ENCODE measurements around the gene ADGRF3.
"Not testable (repeated sequence)": the region's sequence is repeated elsewhere in the genome, so short reads cannot be mapped to it uniquely, and the experiment has no call there.

The ADGRF3 gene

DNA sequence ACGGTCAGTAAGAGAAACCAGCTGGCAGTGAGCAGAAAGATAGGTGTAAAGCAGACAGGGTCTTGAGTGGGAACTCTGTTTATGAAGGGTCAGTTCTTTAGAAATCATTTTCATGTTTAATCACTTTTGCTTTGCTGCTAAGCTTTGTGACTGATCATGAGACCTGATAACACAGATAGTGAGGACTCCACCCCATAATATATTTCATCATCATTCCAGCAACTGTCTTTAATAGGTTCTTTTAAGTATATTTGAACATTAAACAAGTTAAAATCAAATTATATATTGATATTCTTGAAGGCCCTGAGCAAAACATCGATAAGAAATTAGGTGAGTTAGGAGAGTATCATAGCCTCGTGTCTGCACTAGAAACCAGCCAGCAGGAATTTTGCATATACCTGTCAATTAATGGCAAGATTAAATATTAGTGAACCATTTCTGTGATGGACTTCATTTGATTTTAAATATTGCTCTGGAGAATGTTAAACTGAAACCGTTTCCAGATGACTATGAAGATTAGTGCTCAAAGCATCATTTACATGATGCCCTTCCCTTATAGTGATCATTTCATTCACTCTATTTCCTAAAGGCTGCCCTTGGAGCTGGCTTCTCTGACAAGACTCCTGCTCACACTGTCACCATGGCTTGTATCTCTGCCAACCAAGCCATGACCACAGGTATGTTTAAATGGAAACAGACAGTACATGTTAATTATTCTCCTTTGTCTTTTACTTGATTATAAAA lies 69.9 kb downstream of the ADGRF3 start:
- no peak for DNase-seq

DNA sequence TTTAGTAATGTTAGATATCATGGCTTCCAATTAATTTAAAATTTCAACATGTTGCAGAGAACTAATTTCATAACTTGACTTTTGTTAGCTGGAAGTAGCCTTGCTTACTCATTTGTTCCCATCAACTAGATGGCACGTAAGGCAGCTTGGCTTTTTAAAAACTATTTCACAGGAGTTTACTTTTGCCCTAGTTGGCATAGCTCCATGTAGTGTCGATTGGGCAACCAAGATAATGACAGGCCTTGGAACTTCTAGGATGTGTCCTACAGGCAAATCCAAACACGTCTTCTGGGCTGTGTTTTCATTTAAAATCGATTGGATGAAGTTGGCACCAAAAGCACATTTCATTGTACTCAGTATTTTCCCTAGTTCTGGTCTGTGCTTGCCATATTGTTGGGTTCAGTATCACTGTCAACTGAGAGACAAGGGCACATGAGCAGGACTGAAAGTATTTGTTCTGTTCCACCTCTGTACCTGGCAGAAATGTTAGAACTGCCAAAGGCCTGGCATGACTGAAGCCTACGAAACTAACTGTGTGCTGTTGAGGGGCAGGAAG lies 72.5 kb downstream of the ADGRF3 start:
- no peak for DNase-seq

DNA sequence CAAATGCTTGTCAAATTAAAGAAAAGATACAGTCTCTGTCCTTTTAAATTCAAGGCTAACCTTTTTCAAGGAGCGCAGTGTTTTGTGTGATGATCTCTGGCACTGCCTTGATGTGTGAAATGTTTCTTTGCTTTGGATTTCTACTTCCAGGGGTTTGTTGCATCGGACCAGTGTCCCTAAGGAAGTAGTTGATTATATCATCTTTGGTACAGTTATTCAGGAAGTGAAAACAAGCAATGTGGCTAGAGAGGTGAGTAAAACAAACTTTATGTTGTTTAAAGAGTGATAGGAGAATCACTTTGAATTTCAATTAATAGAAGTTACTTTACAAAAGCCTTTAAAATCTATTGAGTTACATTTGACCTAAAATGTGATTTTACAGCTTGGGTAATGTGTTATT lies 73.1 kb downstream of the ADGRF3 start:
- DNase-seq = no peak

DNA sequence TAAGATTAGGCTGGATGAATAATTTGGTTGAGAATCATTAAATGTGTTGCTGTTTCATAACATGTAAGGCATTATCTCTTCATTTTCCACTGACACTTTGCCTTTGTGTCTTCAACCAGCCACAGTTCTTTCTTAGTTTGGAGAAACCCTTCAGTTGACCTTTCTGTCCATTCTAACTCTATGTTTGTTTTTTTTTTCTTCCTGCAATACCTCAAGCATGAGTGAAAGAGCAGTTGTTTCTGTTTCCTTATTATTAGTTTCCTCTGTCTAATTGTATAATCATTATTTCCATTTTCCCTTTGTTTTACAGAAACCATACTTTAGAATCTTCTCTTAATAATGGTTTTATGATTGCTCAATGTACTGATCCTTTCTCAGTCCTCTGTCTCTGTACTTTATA lies 76.2 kb downstream of the ADGRF3 start:
- no peak for DNase-seq

DNA sequence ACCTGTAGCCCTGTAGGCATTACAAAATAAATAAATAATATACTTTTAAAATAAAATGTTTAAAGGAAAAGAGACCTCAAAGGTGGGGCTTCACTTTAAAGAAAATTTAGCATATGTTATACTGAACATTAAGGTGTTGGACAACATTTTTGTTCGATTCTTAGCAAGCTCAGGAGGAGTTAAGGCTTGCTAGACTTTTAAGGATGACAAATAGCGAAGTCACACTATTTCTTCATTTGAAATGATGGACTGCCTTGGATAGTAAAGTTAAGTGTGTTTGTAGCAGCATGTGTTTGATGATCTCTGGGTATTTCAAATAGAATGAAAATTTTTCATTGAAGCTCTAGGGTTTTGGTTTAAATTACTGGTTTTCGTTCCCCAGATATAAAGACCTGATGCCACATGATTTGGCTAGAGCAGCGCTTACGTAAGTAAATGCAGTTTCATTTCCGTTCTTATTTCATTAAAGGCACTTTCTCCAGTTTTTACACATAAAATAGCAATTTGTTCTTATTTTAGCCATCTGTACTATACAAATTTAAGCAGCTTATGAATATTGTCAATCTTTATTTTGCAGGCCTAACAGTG lies 76.9 kb downstream of the ADGRF3 start:
- DNase-seq = no peak

DNA sequence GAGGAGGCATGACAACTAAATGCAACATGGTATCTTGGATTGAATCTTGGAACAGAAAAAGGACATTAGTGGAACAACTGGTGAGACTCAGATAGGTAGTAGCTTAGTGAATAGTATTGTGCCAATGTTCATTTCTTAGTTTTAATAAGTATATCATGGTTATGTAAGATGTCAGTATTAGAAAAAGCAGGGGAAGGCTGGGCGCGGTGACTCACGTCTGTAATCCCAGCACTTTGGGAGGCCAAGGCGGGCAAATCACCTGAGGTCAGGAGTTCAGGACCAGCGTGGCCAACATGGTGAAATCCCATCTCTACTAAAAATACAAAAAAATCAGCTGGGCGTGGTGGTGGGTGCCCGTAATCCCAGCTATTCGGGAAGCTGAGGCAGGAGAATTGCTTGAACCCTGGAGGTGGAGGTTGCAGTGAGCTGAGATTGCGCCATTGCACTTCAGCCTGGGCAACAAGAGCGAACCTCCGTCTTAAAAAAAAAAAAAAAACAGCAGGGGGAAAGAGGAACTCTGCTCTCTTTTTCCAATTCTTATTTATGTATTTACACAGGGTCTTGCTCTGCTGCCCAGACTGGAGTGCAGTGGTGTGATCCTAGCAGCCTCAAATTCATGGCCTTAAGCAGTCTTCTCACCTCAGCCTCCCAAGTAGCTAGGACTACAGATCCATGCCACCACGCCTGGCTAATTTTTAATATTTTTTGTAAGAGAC lies 77.8 kb downstream of the ADGRF3 start:
- DNase-seq = not testable (repeated sequence)

DNA sequence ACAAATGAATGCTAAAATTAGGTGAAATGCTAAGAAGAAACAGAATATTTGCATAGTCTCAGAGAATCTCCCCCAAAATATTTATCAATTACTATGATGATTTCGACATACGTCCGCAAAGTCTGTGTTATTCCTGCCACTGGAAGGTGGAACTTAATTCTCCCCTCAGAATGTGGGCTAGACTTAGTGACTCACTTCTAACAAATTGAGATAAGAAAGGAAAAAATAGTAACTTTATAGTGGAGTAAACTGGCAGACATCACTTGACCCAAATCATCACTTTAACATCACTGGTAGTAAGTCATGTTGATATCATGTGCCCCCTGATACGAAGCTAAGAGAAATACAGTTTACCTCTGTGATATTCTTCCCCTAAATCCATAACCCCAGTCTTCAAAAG lies 78.4 kb downstream of the ADGRF3 start:
- DNase-seq = no peak

DNA sequence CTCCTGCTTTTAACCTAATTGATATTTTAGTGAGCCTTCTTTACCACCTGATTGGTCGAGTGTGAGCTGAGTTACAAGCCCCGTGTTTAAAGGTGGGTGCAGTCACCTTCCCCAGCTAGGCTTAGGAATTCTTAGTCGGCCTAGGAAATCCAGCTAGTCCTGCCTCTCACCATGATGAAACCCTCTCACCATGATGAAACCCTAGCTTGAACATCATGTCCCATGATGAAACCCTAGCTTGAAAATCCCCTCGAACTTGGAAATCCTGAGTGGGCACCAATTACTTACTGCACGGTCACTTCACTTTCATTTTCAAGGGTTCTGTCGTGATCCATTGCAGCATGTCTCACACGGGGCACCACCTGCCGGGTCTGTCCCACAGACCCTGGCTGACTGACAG lies 87.8 kb downstream of the ADGRF3 start:
- not testable (repeated sequence) for DNase-seq

Measured in stimulated activated naive CD4-positive, alpha-beta T cell (primary cell).